T-helper 2 cell treated with Interferon-gamma antibody and Interleukin-4, amounts not matched to agents 100 ng/mL and 5 ng/mL, for 36 hours (primary cell): ENCODE results near the gene DNER. TPM values are rescaled to one million over a fixed set of nuclear protein-coding genes. Genes with fewer than 3 reads are reported as not detected.

ENCODE experiments used
- intact Hi-C: fragments of 100-400 bp; cut with micrococcal nuclease; formaldehyde crosslinking; loops from one replicate; pipeline ENCODE4 v1.15.1; 2023
- total RNA-seq: library from RNA; stranded (reverse); gene quantifications from 2 replicates; pipeline ENCODE4 v1.2.3, GENCODE V29; 2022

The DNER gene
- total RNA-seq, 1 donor from 2014 or later: not detected

GRCh38 chr2:229446350-229446749 lies 268.0 kb downstream of the DNER start:
- intact Hi-C loops: no loop called here

GRCh38 chr2:229445501-229446211 lies 268.7 kb downstream of the DNER start:
- intact Hi-C loops: no loop called here

GRCh38 chr2:229445019-229445418 lies 269.3 kb downstream of the DNER start:
- intact Hi-C loops: no loop called here

GRCh38 chr2:229443546-229444268 lies 270.6 kb downstream of the DNER start:
- intact Hi-C loops: no loop called here

- intact Hi-C loops: no loop called here
Measured at GRCh38 chr2:229443141-229443540, 271.2 kb downstream of the DNER start.

- intact Hi-C loops: no loop called here
Measured at GRCh38 chr2:229438430-229439159, 275.8 kb downstream of the DNER start.

GRCh38 chr2:229437467-229437866 lies 276.9 kb downstream of the DNER start:
- intact Hi-C loops: no loop called here

GRCh38 chr2:229434187-229434586 lies 280.2 kb downstream of the DNER start:
- intact Hi-C loops: no loop called here

GRCh38 chr2:229433351-229433750 lies 281.0 kb downstream of the DNER start:
- intact Hi-C loops: no loop called here

GRCh38 chr2:229431327-229431954 lies 282.9 kb downstream of the DNER start:
- intact Hi-C loops: no loop called here

- intact Hi-C loops: no loop called here
Measured at GRCh38 chr2:229429589-229429988, 284.8 kb downstream of the DNER start.

GRCh38 chr2:229426464-229426863 lies 287.9 kb downstream of the DNER start:
- intact Hi-C loops: no loop called here

- intact Hi-C loops: no loop called here
Measured at GRCh38 chr2:229425598-229425997, 288.8 kb downstream of the DNER start.

GRCh38 chr2:229422063-229422462 lies 292.3 kb downstream of the DNER start:
- intact Hi-C loops: no loop called here

GRCh38 chr2:229419158-229419557 lies 295.2 kb downstream of the DNER start:
- intact Hi-C loops: no loop called here

- intact Hi-C loops: no loop called here
Measured at GRCh38 chr2:229417916-229418315, 296.4 kb downstream of the DNER start.

GRCh38 chr2:229417176-229417575 lies 297.2 kb downstream of the DNER start:
- intact Hi-C loops: no loop called here

GRCh38 chr2:229416116-229416694 lies 298.1 kb downstream of the DNER start:
- intact Hi-C loops: no loop called here

- intact Hi-C loops: no loop called here
Measured at GRCh38 chr2:229414631-229415030, 299.7 kb downstream of the DNER start.

- intact Hi-C loops: no loop called here
Measured at GRCh38 chr2:229412686-229413085, 301.7 kb downstream of the DNER start.

GRCh38 chr2:229410946-229411345 lies 303.4 kb downstream of the DNER start:
- intact Hi-C loops: no loop called here
